Left cardiac atrium (tissue), 4 donors: Measurements from ENCODE around the gene STX8. TPM values are rescaled to one million over a fixed set of nuclear protein-coding genes. Genes with fewer than 3 reads are reported as not detected.
"Not testable (repeated sequence)": the region's sequence is repeated elsewhere in the genome, so short reads cannot be mapped to it uniquely, and the experiment has no call there.

Source experiments
- ATAC-seq, 2 donors: fragments of 200-7000 bp; cut with Tn5 transposase; one replicate each; pipeline ENCODE4 v1.9.1; 2020; ENCODE audit warnings: mild to moderate bottlenecking in 2 of 2, moderate library complexity in 2 of 2
- DNase-seq: peaks from one replicate; pipeline ENCODE4 v3.0.0-alpha.2; 2020
- intact Hi-C, 2 donors: fragments of 100-400 bp; cut with DNase I; formaldehyde crosslinking; loops; one replicate each; pipeline versions ENCODE4 v1.14.1 to v1.15.1; 2022 to 2023
- total RNA-seq, 2 donors: library from RNA; stranded (reverse); fragmentation: NEBNext Ultra II Directional; extraction: Animal tissue kit (Norgen Biotek cat#: 25700); gene quantifications; one replicate each; pipeline ENCODE4 v1.2.1, GENCODE V29; 2021
- donor health status: DM: no; HTN: yes; CAD: no.
- donor health status: DM: no; HTN: yes; CAD: no; lungs with severe emphysema.
- donor health status: DM: yes; HTN: yes; CAD: no.
- donor health status: Dilated cardiomyopathy.

Gene STX8
- total RNA-seq, 2 donors from 2014 or later, result 57.0 to 58.4 TPM

DNA sequence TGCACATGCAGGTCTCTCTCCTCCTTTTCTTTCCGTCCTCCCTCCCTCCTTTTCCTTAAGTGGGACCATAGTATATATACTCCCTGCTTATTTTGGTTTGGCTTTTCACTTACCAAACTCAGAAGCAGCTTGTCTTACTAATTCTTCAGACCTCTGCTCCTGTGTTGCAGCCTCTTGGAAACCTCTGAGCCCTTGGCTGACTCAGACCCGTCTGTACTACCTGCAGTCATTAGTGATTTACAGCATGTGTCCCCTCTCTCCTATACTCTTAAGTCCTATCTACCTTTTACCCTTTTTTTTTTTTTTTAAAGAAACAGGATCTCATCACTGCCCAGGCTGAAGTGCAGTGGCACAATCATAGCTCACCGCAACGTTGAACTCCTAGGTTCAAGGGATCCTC lies 207.0 kb downstream of the STX8 start:
- DNase-seq (no peak), ATAC-seq (no peak)
- intact Hi-C loops, result no loop called here

GRCh38 chr17:9367156-9367555 lies 208.5 kb downstream of the STX8 start:
- DNase-seq, result no peak
- ATAC-seq, result peak; percentile 76 to 77
- intact Hi-C loops, result no loop called here

GRCh38 chr17:9364837-9365430 lies 210.7 kb downstream of the STX8 start:
- DNase-seq (no peak), ATAC-seq (no peak)
- intact Hi-C loops, result no loop called here

- no peak for ATAC-seq
- DNase-seq, result no peak
- intact Hi-C loops, result no loop called here
Observed at GRCh38 chr17:9363440-9364350, 211.9 kb downstream of the STX8 start.

- intact Hi-C loops, result no loop called here
- DNase-seq (no peak), ATAC-seq (peak; percentile 53 to 86)
Observed at GRCh38 chr17:9361188-9361955, 214.2 kb downstream of the STX8 start.

DNA sequence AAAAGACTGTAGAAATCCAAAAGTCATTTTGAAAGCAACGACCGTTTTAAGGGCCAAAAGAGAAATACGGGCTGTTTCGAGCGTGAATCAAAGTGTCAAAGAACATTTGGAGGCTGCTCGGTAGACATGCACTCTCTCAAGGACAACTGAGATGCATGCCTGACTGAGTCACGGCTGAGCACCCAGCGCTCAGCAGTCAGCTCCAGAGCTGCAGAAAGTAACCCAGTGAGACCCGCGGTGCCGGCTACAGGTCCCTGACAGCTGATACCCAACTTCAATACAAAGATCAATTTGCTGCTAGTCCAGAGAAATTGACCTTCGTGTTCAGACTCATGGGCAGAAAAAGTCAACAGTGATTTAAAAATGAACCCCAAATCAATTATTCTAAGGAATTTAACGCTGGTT lies 214.9 kb downstream of the STX8 start:
- peak; percentile 38 for DNase-seq
- intact Hi-C loops, result no loop called here

DNA sequence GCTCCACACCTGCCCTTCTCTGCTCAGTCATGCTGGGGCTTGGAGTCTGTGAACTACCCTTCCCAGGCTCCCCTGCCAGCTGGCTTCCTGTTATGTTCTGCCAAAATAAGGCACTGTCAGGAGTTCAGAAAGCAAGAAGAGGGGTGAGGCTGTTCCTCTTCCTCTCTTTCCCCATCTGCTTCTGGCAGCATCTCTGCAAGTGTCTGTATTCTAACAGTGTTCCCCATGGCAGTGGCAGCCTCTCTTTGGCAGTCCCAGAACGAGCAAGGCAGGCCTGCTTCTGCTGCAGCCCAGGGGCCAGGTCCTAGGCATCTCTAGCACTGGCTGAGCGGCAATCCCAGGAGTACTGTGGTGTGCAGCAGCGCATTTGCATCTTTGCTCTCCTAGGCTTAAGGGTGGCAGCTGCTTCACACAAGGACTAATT lies 219.1 kb downstream of the STX8 start:
- intact Hi-C loops, result no loop called here
- DNase-seq (no peak), ATAC-seq (peak; percentile 34 to 73)

More for the DNA sequence above, 214.9 kb downstream of the STX8 start:
- no peak for ATAC-seq

GRCh38 chr17:9355846-9356245 lies 219.8 kb downstream of the STX8 start:
- intact Hi-C loops, result no loop called here
- no peak for ATAC-seq
- no peak for DNase-seq

DNA sequence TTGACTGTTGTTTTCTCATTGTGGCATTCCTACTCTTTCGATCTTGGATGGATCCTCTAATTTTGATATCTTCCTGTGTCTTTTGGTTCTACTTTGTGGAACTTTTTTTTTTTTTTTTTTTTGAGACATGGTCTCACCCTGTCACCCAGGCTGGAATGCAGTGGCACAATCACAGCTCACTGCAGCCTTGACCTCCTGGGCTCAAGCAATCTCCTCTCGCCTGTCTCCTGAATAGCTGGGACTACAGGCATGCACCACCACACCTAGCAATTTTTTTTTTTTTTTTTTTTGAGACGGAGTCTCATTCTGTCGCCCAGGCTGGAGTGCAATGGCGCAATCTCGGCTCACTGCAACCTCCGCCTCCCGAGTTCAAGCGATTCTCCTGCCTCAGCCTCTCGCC lies 220.4 kb downstream of the STX8 start:
- intact Hi-C loops, ATAC-seq, DNase-seq: not testable (repeated sequence)

DNA sequence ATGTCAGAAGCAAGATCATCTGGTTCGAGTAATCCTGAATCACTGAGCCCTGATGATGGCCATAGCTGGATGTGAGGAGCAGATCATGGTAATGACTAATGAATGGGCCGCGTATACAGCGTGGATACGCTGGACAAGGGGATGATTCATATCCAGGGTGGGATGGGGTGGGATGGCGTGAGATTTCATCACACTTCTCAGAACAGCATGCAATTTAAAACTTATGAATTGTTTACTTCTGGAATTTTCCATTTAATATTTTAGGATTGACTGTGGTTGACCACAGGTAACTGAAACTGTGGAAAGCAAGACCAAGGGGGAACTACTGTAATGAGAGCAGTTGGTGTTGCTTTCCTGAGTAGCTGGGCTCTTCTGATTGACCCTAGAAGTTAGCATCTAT lies 225.5 kb downstream of the STX8 start:
- ATAC-seq (no peak), DNase-seq (no peak)
- intact Hi-C loops, result no loop called here

GRCh38 chr17:9346296-9346926 lies 229.2 kb downstream of the STX8 start:
- DNase-seq (no peak), ATAC-seq (no peak)
- intact Hi-C loops, result no loop called here

- intact Hi-C loops, result no loop called here
- ATAC-seq, result peak; percentile 55 to 85
- no peak for DNase-seq
Observed at GRCh38 chr17:9343516-9343915, 232.1 kb downstream of the STX8 start.

DNA sequence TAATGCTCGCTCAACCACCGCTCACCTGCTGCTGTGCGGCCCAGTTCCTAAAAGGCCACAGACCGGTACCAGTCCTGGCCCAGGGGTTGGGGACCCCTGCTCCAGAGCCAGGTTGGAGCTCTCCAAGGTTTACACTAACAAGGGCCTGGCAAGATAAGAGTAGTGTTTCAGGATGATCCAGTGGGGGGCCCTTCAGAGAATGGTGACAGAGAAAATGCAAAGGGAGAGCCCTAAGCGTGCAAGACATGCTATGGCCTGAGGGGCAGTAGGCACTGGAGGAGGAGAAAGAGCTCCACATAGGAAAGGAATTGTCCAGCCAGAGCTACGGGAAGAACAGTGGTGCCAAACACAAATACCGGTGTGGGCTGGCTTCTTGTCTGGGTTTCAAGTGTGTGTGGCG lies 233.4 kb downstream of the STX8 start:
- ATAC-seq, result no peak
- no peak for DNase-seq
- intact Hi-C loops, result no loop called here

DNA sequence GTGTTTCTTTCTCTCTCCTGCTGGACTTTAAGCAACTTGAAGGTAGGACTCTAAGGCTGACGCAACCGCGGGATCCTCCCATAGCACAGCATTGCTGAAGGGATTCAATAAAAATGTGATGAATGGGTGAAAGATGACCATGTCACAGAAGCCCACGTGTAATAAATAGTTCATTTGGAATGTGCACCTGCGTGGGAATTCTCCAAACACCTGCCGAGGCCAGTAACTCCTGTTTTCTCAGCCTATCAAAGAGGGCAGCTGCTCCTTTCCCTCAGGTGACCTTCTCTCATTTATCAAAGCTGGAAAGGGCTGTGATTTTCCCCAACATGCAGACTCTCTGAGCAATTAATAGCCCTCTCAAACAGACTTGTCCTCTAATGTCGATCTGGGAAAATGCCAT lies 235.7 kb downstream of the STX8 start:
- peak in 1 of 2 donors; percentile 43 for ATAC-seq
- intact Hi-C loops, result no loop called here
- no peak for DNase-seq

- ATAC-seq, intact Hi-C loops, DNase-seq: not testable (repeated sequence)
Observed at GRCh38 chr17:9339482-9339881, 236.1 kb downstream of the STX8 start.

- intact Hi-C loops, result no loop called here
- ATAC-seq, result no peak
Observed at GRCh38 chr17:9336817-9337216, 238.8 kb downstream of the STX8 start.

GRCh38 chr17:9334536-9335446 lies 240.8 kb downstream of the STX8 start:
- ATAC-seq, result no peak
- intact Hi-C loops, result no loop called here
- DNase-seq, result no peak

More at GRCh38 chr17:9336817-9337216, 238.8 kb downstream of the STX8 start:
- DNase-seq, result no peak

DNA sequence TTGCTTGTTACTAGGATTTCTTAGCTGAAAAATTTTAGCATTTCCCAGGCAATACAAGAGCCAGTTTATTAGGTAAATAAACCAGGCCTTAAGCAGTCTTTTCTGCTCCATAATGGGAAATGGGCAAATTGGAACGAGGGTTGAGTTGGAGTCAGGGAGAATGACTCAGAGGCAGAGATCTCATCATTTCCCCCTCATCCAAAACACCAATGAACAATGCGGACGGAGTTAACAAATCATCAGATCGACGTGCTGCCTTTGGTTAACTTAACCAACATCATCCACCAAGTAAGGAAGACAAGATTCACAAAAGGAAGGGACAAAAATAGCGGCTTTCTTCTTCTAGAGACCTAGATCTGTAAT lies 243.5 kb downstream of the STX8 start:
- intact Hi-C loops, result no loop called here

More for the DNA sequence above, 243.5 kb downstream of the STX8 start:
- DNase-seq (no peak), ATAC-seq (no peak)
